ENCODE measurements around the gene GAREM2. TPM values are rescaled to one million over a fixed set of nuclear protein-coding genes. Genes with fewer than 3 reads are reported as not detected.

Gene GAREM2
- total and polyA plus RNA-seq, 10 donors = 0.62 to 6.3 (median 1.9) TPM

- Histone ChIP-seq H3K36me3 (peaks cover 11 to 100% (median 96%) of the 10 kb centered on the region in 6 donors), H3K4me3 (no peak overlapping the region), H3K4me1 (peaks cover 0 to 11% (median 5%) of the 10 kb centered on the region in 6 donors), H3K27me3 (replicated peaks in 1 of 7) (no peaks in the 10 kb centered on the region), H3K27ac (no peak overlapping the region), H3K9me3 (peaks cover 0 to 17% (median 7%) of the 10 kb centered on the region in 8 donors)
- TF ChIP-seq POLR2A (IDR thresholded peaks at IDR 0.05) = no peak
- no peak for TF ChIP-seq POLR2AphosphoS5 (IDR thresholded peaks at IDR 0.05)
- TF ChIP-seq, protein P1, sequence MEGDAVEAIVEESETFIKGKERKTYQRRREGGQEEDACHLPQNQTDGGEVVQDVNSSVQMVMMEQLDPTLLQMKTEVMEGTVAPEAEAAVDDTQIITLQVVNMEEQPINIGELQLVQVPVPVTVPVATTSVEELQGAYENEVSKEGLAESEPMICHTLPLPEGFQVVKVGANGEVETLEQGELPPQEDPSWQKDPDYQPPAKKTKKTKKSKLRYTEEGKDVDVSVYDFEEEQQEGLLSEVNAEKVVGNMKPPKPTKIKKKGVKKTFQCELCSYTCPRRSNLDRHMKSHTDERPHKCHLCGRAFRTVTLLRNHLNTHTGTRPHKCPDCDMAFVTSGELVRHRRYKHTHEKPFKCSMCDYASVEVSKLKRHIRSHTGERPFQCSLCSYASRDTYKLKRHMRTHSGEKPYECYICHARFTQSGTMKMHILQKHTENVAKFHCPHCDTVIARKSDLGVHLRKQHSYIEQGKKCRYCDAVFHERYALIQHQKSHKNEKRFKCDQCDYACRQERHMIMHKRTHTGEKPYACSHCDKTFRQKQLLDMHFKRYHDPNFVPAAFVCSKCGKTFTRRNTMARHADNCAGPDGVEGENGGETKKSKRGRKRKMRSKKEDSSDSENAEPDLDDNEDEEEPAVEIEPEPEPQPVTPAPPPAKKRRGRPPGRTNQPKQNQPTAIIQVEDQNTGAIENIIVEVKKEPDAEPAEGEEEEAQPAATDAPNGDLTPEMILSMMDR (IDR thresholded peaks at IDR 0.05 in 8 of 11, conservative IDR thresholded peaks at IDR 0.05 in 3 of 11) = no peak
- intact Hi-C loops (cut with DNase I; ENCODE audit: low total_unique reads) = no loop called here
- DNase-seq = no peak
- 85 to 90% (median 88%) methylated on average over 12 of the region's 12 CpGs for WGBS, 5 donors
Measured at GRCh38 chr2:26195040-26195984, 22.4 kb downstream of the GAREM2 start.

DNA sequence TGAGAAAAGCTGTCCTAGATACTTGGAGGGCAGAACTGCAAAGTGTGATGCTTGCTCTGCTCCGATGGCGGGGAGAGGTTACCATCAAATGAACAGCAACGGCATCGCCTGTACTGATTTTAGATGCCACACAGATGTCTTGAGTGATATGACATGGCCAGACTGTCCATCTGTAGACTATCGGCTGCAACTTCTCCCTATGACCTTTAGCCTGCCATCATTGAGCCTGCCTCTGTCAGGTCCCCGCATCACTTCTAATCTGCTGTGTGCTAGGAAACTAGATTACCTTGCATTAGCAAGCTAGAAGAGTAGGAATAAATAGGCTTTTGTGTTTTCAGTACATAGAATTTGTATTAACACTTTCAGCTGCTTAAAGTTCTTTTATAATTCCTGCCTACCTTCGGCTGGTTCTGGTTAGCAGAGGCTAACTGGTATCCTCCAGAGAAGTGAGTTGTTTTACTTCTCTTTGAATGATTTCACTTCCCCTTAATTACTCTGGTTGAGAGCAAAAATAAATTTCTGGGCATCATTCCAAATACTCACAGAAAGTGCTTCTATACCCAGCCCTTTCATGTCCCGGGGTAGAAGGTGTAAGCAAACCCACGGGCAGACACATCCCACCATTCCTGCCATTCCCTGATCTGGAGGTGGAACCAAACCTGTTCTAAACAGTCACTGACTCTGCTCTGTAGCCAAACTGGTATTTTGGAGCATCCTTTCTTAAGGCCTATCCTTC lies 24.0 kb downstream of the GAREM2 start:
- Histone ChIP-seq H3K9me3 (peaks cover 0 to 17% (median 7%) of the 10 kb centered on the region in 8 donors), H3K27me3 (replicated peaks in 1 of 7) (no peaks in the 10 kb centered on the region), H3K4me3 (no peak overlapping the region), H3K4me1 (peaks cover 0 to 11% (median 5%) of the 10 kb centered on the region in 6 donors), H3K36me3 (peaks cover 11 to 100% (median 95%) of the 10 kb centered on the region in 6 donors), H3K27ac (peak overlapping the region in 2 of 8 donors; percentile 2 to 68)
- intact Hi-C loops (cut with DNase I; ENCODE audit: low total_unique reads) = no loop called here
- no peak for DNase-seq
- WGBS, 5 donors = 71 to 80% (median 76%) methylated on average over 9 of the region's 9 CpGs
- TF ChIP-seq POLR2A (IDR thresholded peaks at IDR 0.05) = no peak
- TF ChIP-seq, protein P1 (IDR thresholded peaks at IDR 0.05 in 8 of 11, conservative IDR thresholded peaks at IDR 0.05 in 3 of 11) = no peak
- TF ChIP-seq POLR2AphosphoS5 (IDR thresholded peaks at IDR 0.05) = no peak

GRCh38 chr2:26197516-26197915 lies 24.6 kb downstream of the GAREM2 start:
- intact Hi-C loops (cut with DNase I; ENCODE audit: low total_unique reads) = no loop called here
- no peak for DNase-seq
- Histone ChIP-seq H3K4me1 (peaks cover 0 to 11% (median 5%) of the 10 kb centered on the region in 6 donors), H3K27ac (peak overlapping the region in 2 of 8 donors; percentile 2 to 68), H3K27me3 (replicated peaks in 1 of 7) (no peaks in the 10 kb centered on the region), H3K9me3 (peaks cover 0 to 17% (median 7%) of the 10 kb centered on the region in 8 donors), H3K36me3 (peaks cover 11 to 100% (median 95%) of the 10 kb centered on the region in 6 donors), H3K4me3 (no peak overlapping the region)
- 96 to 99% (median 97%) methylated on average over 4 of the region's 4 CpGs for WGBS, 5 donors
- no peak for TF ChIP-seq POLR2AphosphoS5 (IDR thresholded peaks at IDR 0.05)
- TF ChIP-seq POLR2A (IDR thresholded peaks at IDR 0.05) = no peak
- TF ChIP-seq, protein P1 (IDR thresholded peaks at IDR 0.05 in 8 of 11, conservative IDR thresholded peaks at IDR 0.05 in 3 of 11) = no peak
